GM20000 (cell line): ENCODE measurements around the gene MARCO.

Experiments
- DNase-seq: peaks from one replicate; pipeline ENCODE4 v3.0.0; 2012; ENCODE audit warnings: low spot score
- CTCF ChIP-seq: IDR thresholded peaks from 2 replicates; pipeline ENCODE4 v1.5.1; 2012; ENCODE audit warnings: mild to moderate bottlenecking, control low read depth; ENCODE audit errors: extremely low read depth, missing control alignments

Gene MARCO

GRCh38 chr2:119012345-119013301 lies 70.6 kb downstream of the MARCO start:
- DNase-seq, result no peak
- no peak for TF ChIP-seq CTCF

- no peak for DNase-seq
- no peak for TF ChIP-seq CTCF
Observed at GRCh38 chr2:119013671-119014070, 71.7 kb downstream of the MARCO start.

GRCh38 chr2:119015845-119016244 lies 73.9 kb downstream of the MARCO start:
- TF ChIP-seq CTCF, result no peak
- no peak for DNase-seq

DNA sequence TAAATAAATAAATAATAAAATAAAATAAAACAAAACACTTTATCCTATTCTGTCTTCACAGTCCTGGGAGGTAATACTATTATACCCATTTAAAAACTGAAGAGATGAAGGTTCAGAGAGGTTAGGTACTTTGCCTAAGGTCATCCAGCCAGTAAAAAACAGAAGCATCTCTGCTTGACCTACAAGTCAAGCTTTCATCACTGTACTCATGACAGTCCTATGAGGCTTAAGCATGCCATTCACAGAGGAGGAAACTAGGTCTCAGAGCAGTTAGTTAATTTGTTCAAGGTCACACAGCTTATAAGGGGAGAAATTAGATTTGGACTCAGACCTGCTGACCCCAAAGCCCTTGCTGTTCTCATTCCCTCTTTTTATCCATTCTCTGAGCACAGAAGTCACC lies 77.5 kb downstream of the MARCO start:
- no peak for DNase-seq
- no peak for TF ChIP-seq CTCF

DNA sequence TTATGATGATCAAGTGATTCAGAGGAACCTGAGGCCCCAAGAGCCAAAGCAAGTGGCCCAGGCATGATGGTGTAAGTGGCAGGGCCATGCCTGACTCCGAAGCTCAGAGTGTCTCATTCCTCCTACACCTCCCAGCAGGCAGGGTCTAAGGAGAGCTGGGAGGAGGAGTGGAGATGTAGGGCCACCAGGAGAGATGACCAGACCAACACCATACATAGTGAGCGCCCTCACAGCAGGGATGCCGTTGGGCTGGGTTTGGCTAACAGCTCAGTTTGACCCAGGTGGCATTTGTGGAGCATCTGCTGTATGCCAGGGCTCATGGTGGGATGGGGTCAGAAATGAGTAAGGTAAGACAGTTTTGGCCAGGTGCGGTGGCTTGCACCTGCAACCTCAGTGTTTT lies 80.7 kb downstream of the MARCO start:
- TF ChIP-seq CTCF, result no peak
- no peak for DNase-seq

- no peak for TF ChIP-seq CTCF
- no peak for DNase-seq
Observed at GRCh38 chr2:119023534-119023933, 81.5 kb downstream of the MARCO start.

GRCh38 chr2:119024152-119024551 lies 82.2 kb downstream of the MARCO start:
- no peak for DNase-seq
- no peak for TF ChIP-seq CTCF
